K562 (cell line): ENCODE data around the gene SLC25A31. TPM values are rescaled to one million over a fixed set of nuclear protein-coding genes. Genes with fewer than 3 reads are reported as not detected.

Source experiments
- ARID1B ChIP-seq: fragments of 450-650 bp; IDR thresholded peaks from 2 replicates; pipeline ENCODE4 v1.6.1; 2016; ENCODE audit warnings: antibody characterized with exemption, mild to moderate bottlenecking, inconsistent platforms
- BCL6 ChIP-seq: fragments of 250-450 bp; sonication (Bioruptor Pico); IDR thresholded peaks from 2 replicates; pipeline ENCODE4 v1.4.0; 2020
- CEBPB ChIP-seq: fragments of 450-650 bp; IDR thresholded peaks from 2 replicates; pipeline ENCODE4 v1.6.1; 2016; ENCODE audit warnings: missing genetic modification characterization, missing compliant biosample characterization
- ESRRA ChIP-seq: fragments of 450-650 bp; IDR thresholded peaks from 2 replicates; pipeline ENCODE4 v1.6.1; 2014; ENCODE audit warnings: low read depth, mild to moderate bottlenecking, moderate library complexity, borderline replicate concordance
- ETV1 ChIP-seq: fragments of 450-650 bp; conservative IDR thresholded peaks from 2 replicates; pipeline ENCODE4 v1.6.1; 2016; ENCODE audit warnings: missing genetic modification characterization, control low read depth, low read depth, missing compliant biosample characterization
- MTA3 ChIP-seq: fragments of 450-650 bp; formaldehyde crosslinking; IDR thresholded peaks from 2 replicates; pipeline ENCODE4 v1.6.1; 2017; ENCODE audit warnings: mild to moderate bottlenecking, borderline replicate concordance
- POLR2AphosphoS2 ChIP-seq: IDR thresholded peaks from 2 replicates; pipeline ENCODE4 v1.6.1; 2012; ENCODE audit warnings: low read length, improper control_type of control experiment
- POLR2G ChIP-seq: fragments of 200-400 bp; formaldehyde crosslinking; IDR thresholded peaks from 2 replicates; pipeline ENCODE4 v1.6.1; 2017; ENCODE audit warnings: low read depth, mild to moderate bottlenecking, antibody characterized with exemption, low read length, moderate library complexity
- STAG1 ChIP-seq: sonication (generic); formaldehyde crosslinking; IDR thresholded peaks from 2 replicates; pipeline ENCODE4 v1.5.0; 2020; ENCODE audit warnings: missing genetic modification reagents, borderline replicate concordance
- ZNF184 ChIP-seq: sonication (generic); formaldehyde crosslinking; IDR thresholded peaks from 2 replicates; pipeline ENCODE4 v1.5.0; 2020; ENCODE audit warnings: missing genetic modification reagents
- ZNF384 ChIP-seq: IDR thresholded peaks from 2 replicates; pipeline ENCODE4 v1.6.1; 2012; ENCODE audit warnings: low read depth, low read length, improper control_type of control experiment
- ZNF589 ChIP-seq: fragments of 200-800 bp; sonication (Bioruptor generic); IDR thresholded peaks from 2 replicates; pipeline ENCODE4 v1.6.1; 2016; ENCODE audit warnings: low read depth, missing genetic modification characterization, missing compliant biosample characterization
- polyA plus RNA-seq, 8 experiments: library from polyadenylated mRNA; depleted of rRNA in 4 of 8; stranded (reverse) in 5 of 8; unstranded in 3 of 8; fragments of >200 nt; fragmentation: Nextera tagmentation in 2 of 8; fragmentation: Illumina TruSeq in 1 of 8; extraction: Ambion mirVana in 2 of 8; extraction: Trizol in 1 of 8; gene quantifications; 2 replicates each; pipeline versions ENCODE4 v1.2.1 to v1.2.3, GENCODE V29; 2011 to 2014; ENCODE audit warnings: inconsistent platforms in 1 of 8, missing spikeins in 1 of 8
- total RNA-seq, 7 experiments: library from RNA; depleted of rRNA in 6 of 7; stranded (reverse); fragments of >200 nt in 6 of 7; fragmentation: Illumina TruSeq in 2 of 7; extraction: Trizol in 2 of 7; gene quantifications; 2 replicates each; pipeline versions ENCODE4 v1.2.1 to v1.2.3, GENCODE V29; 2011 to 2021; ENCODE audit warnings: low replicate concordance in 1 of 7
- TF ChIP-seq, protein P1 (sequence below), 2 experiments: fragments of 450-650 bp; formaldehyde crosslinking in 1 of 2; IDR thresholded peaks; 2 replicates each; pipeline versions ENCODE4 v1.4.0 to v1.6.1; 2014 to 2020; ENCODE audit warnings: mild to moderate bottlenecking in 2 of 2, borderline replicate concordance in 1 of 2, low read depth in 1 of 2
- TF ChIP-seq, protein P2 (sequence below): fragments of 200-800 bp; sonication (Bioruptor generic); IDR thresholded peaks from 2 replicates; pipeline ENCODE4 v1.6.1; 2017; ENCODE audit warnings: missing genetic modification characterization, missing compliant biosample characterization

The SLC25A31 gene
- total and polyA plus RNA-seq, 9 of the 15 experiments (the other 6 are each of a cell fraction or from before 2014, with no cell fraction given): 0.07 TPM; not detected in 8

DNA sequence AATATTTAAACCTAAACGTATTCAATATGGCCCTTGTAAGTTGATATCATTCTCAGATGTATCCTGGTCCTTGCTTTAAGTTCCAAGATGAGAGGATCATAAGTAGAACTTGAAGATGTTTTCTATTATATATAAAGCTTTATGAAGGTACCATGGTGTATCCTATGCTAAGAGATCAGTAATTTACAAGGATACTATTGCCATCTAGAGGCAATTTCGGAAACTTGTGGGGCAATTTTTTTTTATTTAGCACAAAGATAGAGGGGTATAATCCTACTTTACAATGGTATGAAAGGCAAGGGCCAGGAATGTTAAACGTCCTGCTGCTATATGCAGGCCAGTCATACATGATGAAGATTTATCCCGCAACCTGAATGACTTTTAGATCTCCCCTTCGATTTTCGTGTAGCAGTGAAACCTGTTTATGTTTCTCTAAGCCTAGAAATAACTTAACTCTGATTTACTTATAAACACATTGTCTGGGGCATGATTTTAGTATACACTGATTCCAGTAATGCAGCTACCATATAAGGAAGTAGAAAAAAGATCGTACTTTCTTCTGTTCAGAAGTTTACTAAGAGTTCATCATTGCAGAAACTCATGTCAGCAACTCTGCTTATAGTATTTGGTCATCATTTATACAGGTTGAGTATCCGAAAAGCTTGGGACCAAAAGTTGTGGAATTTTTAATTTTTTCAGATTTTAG, 2.6 kb downstream of the SLC25A31 start (continued):
- TF ChIP-seq CEBPB (tag) (no peak), STAG1 (CRISPR knock-in tag) (no peak), ZNF184 (CRISPR knock-in tag) (no peak), ARID1B (no peak), ZNF589 (CRISPR knock-in tag) (no peak), BCL6 (CRISPR knock-in tag) (no peak), POLR2AphosphoS2 (no peak), ESRRA (no peak), ZNF384 (peak; percentile 79), MTA3 (no peak), ETV1 (tag) (no peak), POLR2G (no peak)
- TF ChIP-seq, protein P1, sequence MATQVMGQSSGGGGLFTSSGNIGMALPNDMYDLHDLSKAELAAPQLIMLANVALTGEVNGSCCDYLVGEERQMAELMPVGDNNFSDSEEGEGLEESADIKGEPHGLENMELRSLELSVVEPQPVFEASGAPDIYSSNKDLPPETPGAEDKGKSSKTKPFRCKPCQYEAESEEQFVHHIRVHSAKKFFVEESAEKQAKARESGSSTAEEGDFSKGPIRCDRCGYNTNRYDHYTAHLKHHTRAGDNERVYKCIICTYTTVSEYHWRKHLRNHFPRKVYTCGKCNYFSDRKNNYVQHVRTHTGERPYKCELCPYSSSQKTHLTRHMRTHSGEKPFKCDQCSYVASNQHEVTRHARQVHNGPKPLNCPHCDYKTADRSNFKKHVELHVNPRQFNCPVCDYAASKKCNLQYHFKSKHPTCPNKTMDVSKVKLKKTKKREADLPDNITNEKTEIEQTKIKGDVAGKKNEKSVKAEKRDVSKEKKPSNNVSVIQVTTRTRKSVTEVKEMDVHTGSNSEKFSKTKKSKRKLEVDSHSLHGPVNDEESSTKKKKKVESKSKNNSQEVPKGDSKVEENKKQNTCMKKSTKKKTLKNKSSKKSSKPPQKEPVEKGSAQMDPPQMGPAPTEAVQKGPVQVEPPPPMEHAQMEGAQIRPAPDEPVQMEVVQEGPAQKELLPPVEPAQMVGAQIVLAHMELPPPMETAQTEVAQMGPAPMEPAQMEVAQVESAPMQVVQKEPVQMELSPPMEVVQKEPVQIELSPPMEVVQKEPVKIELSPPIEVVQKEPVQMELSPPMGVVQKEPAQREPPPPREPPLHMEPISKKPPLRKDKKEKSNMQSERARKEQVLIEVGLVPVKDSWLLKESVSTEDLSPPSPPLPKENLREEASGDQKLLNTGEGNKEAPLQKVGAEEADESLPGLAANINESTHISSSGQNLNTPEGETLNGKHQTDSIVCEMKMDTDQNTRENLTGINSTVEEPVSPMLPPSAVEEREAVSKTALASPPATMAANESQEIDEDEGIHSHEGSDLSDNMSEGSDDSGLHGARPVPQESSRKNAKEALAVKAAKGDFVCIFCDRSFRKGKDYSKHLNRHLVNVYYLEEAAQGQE (IDR thresholded peaks at IDR 0.05; ENCODE audit: borderline replicate concordance): peak; percentile 64; the same call in 1 of the 2 replicates
- TF ChIP-seq, protein P1 (CRISPR knock-in tag; IDR thresholded peaks at IDR 0.05; ENCODE audit: low read depth): no peak
- TF ChIP-seq, protein P2, sequence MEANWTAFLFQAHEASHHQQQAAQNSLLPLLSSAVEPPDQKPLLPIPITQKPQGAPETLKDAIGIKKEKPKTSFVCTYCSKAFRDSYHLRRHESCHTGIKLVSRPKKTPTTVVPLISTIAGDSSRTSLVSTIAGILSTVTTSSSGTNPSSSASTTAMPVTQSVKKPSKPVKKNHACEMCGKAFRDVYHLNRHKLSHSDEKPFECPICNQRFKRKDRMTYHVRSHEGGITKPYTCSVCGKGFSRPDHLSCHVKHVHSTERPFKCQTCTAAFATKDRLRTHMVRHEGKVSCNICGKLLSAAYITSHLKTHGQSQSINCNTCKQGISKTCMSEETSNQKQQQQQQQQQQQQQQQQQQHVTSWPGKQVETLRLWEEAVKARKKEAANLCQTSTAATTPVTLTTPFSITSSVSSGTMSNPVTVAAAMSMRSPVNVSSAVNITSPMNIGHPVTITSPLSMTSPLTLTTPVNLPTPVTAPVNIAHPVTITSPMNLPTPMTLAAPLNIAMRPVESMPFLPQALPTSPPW (CRISPR knock-in tag): no peak
